Kidney epithelial cell (primary cell): ENCODE data around the gene KLB. TPM values are rescaled to one million over a fixed set of nuclear protein-coding genes. Genes with fewer than 3 reads are reported as not detected.

ENCODE experiments used
- DNase-seq: peaks from one replicate; pipeline ENCODE4 v3.0.0-alpha.2; 2010; ENCODE audit warnings: low read depth
- H3K27me3 ChIP-seq: 2 replicates; pipeline ENCODE4 v1.6.0; 2011; ENCODE audit warnings: low read length; ENCODE audit not compliant: control insufficient read depth, insufficient read depth
- H3K36me3 ChIP-seq: 2 replicates; pipeline ENCODE4 v1.5.1; 2011; ENCODE audit warnings: low read length; ENCODE audit not compliant: control insufficient read depth, insufficient read depth
- H3K4me3 ChIP-seq: 2 replicates; pipeline ENCODE4 v1.5.1; 2011; ENCODE audit warnings: low read depth, mild to moderate bottlenecking, control low read depth, low read length
- CTCF ChIP-seq: IDR thresholded peaks from 2 replicates; pipeline ENCODE4 v1.5.1; 2011; ENCODE audit warnings: mild to moderate bottlenecking, moderate library complexity, low read length, control low read depth, inconsistent platforms; ENCODE audit not compliant: insufficient read depth, poor library complexity, severe bottlenecking
- total RNA-seq: library from RNA; depleted of rRNA; stranded (reverse); fragments of >200 nt; gene quantifications from 2 replicates; pipeline ENCODE4 v1.2.3, GENCODE V29; 2015

KLB gene
- total RNA-seq, 1 donor from 2014 or later: 0.21 TPM

- Histone ChIP-seq H3K4me3 (no peak overlapping the region), H3K36me3 (no peaks in the 10 kb centered on the region), H3K27me3 (no peaks in the 10 kb centered on the region)
- TF ChIP-seq CTCF: no peak
- no peak for DNase-seq
Observed at GRCh38 chr4:39466747-39467146, 60.0 kb downstream of the KLB start.

GRCh38 chr4:39467464-39467863, 60.7 kb downstream of the KLB start:
- H3K27me3 ChIP-seq: no peaks in the 10 kb centered on the region
- no peak for DNase-seq
- no peaks in the 10 kb centered on the region for H3K36me3 ChIP-seq
- TF ChIP-seq CTCF: no peak
- H3K4me3 ChIP-seq: no peak overlapping the region

- H3K4me3 ChIP-seq: no peak overlapping the region
- DNase-seq: no peak
- H3K36me3 ChIP-seq: no peaks in the 10 kb centered on the region
- peak; percentile 82 for TF ChIP-seq CTCF
- no peaks in the 10 kb centered on the region for H3K27me3 ChIP-seq
Observed at GRCh38 chr4:39469429-39470077, 62.8 kb downstream of the KLB start.

GRCh38 chr4:39470402-39470801, 63.7 kb downstream of the KLB start:
- H3K36me3 ChIP-seq: no peaks in the 10 kb centered on the region
- no peak for TF ChIP-seq CTCF
- no peak overlapping the region for H3K4me3 ChIP-seq
- H3K27me3 ChIP-seq: no peaks in the 10 kb centered on the region
- no peak for DNase-seq

- Histone ChIP-seq H3K36me3 (no peaks in the 10 kb centered on the region), H3K4me3 (no peak overlapping the region), H3K27me3 (no peaks in the 10 kb centered on the region)
- no peak for TF ChIP-seq CTCF
- no peak for DNase-seq
Observed at GRCh38 chr4:39472396-39472795, 65.7 kb downstream of the KLB start.
